WTC11 (cell line): Measurements from ENCODE around the gene MYLK. TPM values are rescaled to one million over a fixed set of nuclear protein-coding genes. Genes with fewer than 3 reads are reported as not detected.

ENCODE experiments used
- ATAC-seq: fragments of 200-7000 bp; cut with Tn5 transposase; 2 replicates; pipeline ENCODE4 v1.10.0; 2021; ENCODE audit warnings: mild to moderate bottlenecking, moderate library complexity
- CTCF ChIA-PET: fragments of 300-600 bp; sonication (Branson Sonifier 250); formaldehyde crosslinking; loops from one replicate; lab custom pipeline; 2021; ENCODE audit warnings: antibody characterized with exemption; lab: Charles Lee
- POLR2A ChIA-PET: fragments of 350-600 bp; sonication (Branson Sonifier 250); formaldehyde crosslinking; loops from one replicate; lab custom pipeline; 2021; ENCODE audit warnings: antibody characterized with exemption; lab: Charles Lee
- DNase-seq: peaks from one replicate; pipeline ENCODE4 v3.0.0; 2021; ENCODE audit warnings: low spot score
- H3K27ac Mint-ChIP-seq: 2 replicates; pipeline ENCODE4 v1.8.0; 2021; ENCODE audit warnings: mixed read lengths
- H3K27me3 Mint-ChIP-seq: 2 replicates; pipeline ENCODE4 v1.8.0; 2021; ENCODE audit warnings: low read depth, mild to moderate bottlenecking, moderate library complexity, mixed read lengths
- H3K36me3 Mint-ChIP-seq: 2 replicates; pipeline ENCODE4 v1.8.0; 2021; ENCODE audit warnings: mixed read lengths
- H3K4me1 Mint-ChIP-seq: 2 replicates; pipeline ENCODE4 v1.8.0; 2022; ENCODE audit warnings: mixed read lengths
- H3K4me3 Mint-ChIP-seq: 2 replicates; pipeline ENCODE4 v1.8.0; 2021; ENCODE audit warnings: mild to moderate bottlenecking, moderate library complexity, mixed read lengths
- H3K9me3 Mint-ChIP-seq: 2 replicates; pipeline ENCODE4 v1.8.0; 2021; ENCODE audit warnings: mixed read lengths
- FOXK1 ChIP-seq: sonication (generic); formaldehyde crosslinking; IDR thresholded peaks from 2 replicates; pipeline ENCODE4 v1.8.0; 2022; ENCODE audit warnings: mild to moderate bottlenecking, moderate library complexity, missing genetic modification reagents
- GABPB1 ChIP-seq: sonication (generic); formaldehyde crosslinking; IDR thresholded peaks from 2 replicates; pipeline ENCODE4 v1.8.1; 2023; ENCODE audit warnings: mild to moderate bottlenecking, missing genetic modification reagents
- NR2C2 ChIP-seq: sonication (generic); formaldehyde crosslinking; IDR thresholded peaks from 2 replicates; pipeline ENCODE4 v1.8.0; 2022; ENCODE audit warnings: mild to moderate bottlenecking, missing genetic modification reagents
- RORB ChIP-seq: fragments of 250-450 bp; sonication (Bioruptor Pico); IDR thresholded peaks from 2 replicates; pipeline ENCODE4 v1.9.0; 2021; ENCODE audit warnings: mild to moderate bottlenecking
- SMAD3 ChIP-seq: sonication (generic); formaldehyde crosslinking; IDR thresholded peaks from 2 replicates; pipeline ENCODE4 v1.8.0; 2022; ENCODE audit warnings: missing genetic modification reagents, mild to moderate bottlenecking, borderline replicate concordance
- ZBTB21 ChIP-seq: sonication (generic); formaldehyde crosslinking; IDR thresholded peaks from 2 replicates; pipeline ENCODE4 v1.8.1; 2023; ENCODE audit warnings: mild to moderate bottlenecking, missing genetic modification reagents, borderline replicate concordance
- ZNF219 ChIP-seq: sonication (generic); formaldehyde crosslinking; IDR thresholded peaks from 2 replicates; pipeline ENCODE4 v1.8.0; 2023; ENCODE audit warnings: missing genetic modification reagents, mild to moderate bottlenecking, borderline replicate concordance
- ZNF263 ChIP-seq: sonication (generic); formaldehyde crosslinking; IDR thresholded peaks from 2 replicates; pipeline ENCODE4 v1.8.1; 2022; ENCODE audit warnings: low read depth, mild to moderate bottlenecking, moderate library complexity, missing genetic modification reagents
- ZNF281 ChIP-seq: sonication (generic); formaldehyde crosslinking; IDR thresholded peaks from 2 replicates; pipeline ENCODE4 v1.8.0; 2023; ENCODE audit warnings: mild to moderate bottlenecking, missing genetic modification reagents
- total RNA-seq: library from RNA; stranded (reverse); gene quantifications from 3 replicates; pipeline ENCODE4 v1.2.3, GENCODE V29; 2021
- TF ChIP-seq, protein P1 (sequence below): sonication (generic); formaldehyde crosslinking; IDR thresholded peaks from 2 replicates; pipeline ENCODE4 v1.8.1; 2023; ENCODE audit warnings: mild to moderate bottlenecking, missing genetic modification reagents, moderate library complexity

MYLK gene
- total RNA-seq, 1 experiment from 2014 or later: 10.4 TPM

DNA sequence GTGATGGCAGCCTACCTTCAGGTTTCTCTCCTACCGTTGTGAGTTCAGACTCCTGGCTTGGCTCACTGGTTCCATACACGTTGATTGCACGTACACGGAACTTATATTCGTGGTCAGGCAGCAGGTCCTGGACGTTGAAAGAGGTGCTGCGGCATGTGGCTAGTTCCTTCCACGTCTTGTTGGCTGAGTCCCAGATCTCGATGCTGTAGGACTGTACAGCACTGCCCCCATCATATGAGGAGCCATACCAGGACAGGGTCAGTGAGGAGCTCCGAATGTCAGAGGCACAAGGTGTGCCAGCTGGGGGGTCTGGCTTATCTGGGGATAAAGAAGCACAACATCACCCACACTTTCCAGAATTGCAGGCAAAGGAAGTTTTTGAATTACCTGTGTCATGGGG, 227.0 kb downstream of the MYLK start (continued):
- no peak for TF ChIP-seq ZNF281 (CRISPR knock-in tag)
- TF ChIP-seq SMAD3 (CRISPR knock-in tag): no peak
- TF ChIP-seq, all 79 proteins: peak for 0

- Mint-ChIP-seq H3K27ac (no peak overlapping the region), H3K36me3 (peaks cover 14% of the 10 kb centered on the region), H3K4me3 (no peak overlapping the region), H3K4me1 (peaks cover 11% of the 10 kb centered on the region), H3K27me3 (no peaks in the 10 kb centered on the region; the same call in none of the 2 replicates), H3K9me3 (peaks cover 14% of the 10 kb centered on the region)
- ChIA-PET CTCF (interaction anchor here (0.6 to 7.6 kb wide), 3 partner anchors 16 to 67 kb away, joined by 3 to 141 read pairs (median 108); no protein-coding TSS in a partner anchor), POLR2A (no interaction called here)
- peak; percentile 36 for DNase-seq
- ATAC-seq: no peak
- TF ChIP-seq ZNF219 (CRISPR knock-in tag) (no peak), NR2C2 (CRISPR knock-in tag) (no peak)
- TF ChIP-seq, all 79 proteins: peak for 0
Observed at GRCh38 chr3:123656691-123657090, 227.4 kb downstream of the MYLK start.

GRCh38 chr3:123656274-123656673, 227.9 kb downstream of the MYLK start:
- no peak for TF ChIP-seq RORB (CRISPR knock-in tag)
- TF ChIP-seq, protein P1, sequence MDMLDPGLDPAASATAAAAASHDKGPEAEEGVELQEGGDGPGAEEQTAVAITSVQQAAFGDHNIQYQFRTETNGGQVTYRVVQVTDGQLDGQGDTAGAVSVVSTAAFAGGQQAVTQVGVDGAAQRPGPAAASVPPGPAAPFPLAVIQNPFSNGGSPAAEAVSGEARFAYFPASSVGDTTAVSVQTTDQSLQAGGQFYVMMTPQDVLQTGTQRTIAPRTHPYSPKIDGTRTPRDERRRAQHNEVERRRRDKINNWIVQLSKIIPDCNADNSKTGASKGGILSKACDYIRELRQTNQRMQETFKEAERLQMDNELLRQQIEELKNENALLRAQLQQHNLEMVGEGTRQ: no peak
- no peak for ATAC-seq
- no peak for DNase-seq
- POLR2A ChIA-PET: no interaction called here
- H3K36me3 Mint-ChIP-seq: peaks cover 14% of the 10 kb centered on the region
- no peak overlapping the region for H3K4me3 Mint-ChIP-seq
- CTCF ChIA-PET: interaction anchor here (0.6 to 7.6 kb wide), 3 partner anchors 15 to 67 kb away, joined by 3 to 141 read pairs (median 108); no protein-coding TSS in a partner anchor
- peaks cover 16% of the 10 kb centered on the region for H3K4me1 Mint-ChIP-seq
- H3K27ac Mint-ChIP-seq: no peak overlapping the region
- H3K27me3 Mint-ChIP-seq: no peaks in the 10 kb centered on the region; the same call in none of the 2 replicates
- H3K9me3 Mint-ChIP-seq: peaks cover 14% of the 10 kb centered on the region

- Mint-ChIP-seq H3K27me3 (no peaks in the 10 kb centered on the region; the same call in none of the 2 replicates), H3K27ac (no peak overlapping the region), H3K9me3 (peaks cover 14% of the 10 kb centered on the region)
- ATAC-seq: no peak
- DNase-seq: no peak
- TF ChIP-seq ZNF263 (CRISPR knock-in tag) (no peak), ZBTB21 (CRISPR knock-in tag) (no peak)
- TF ChIP-seq, all 79 proteins: peak for 0
- H3K4me1 Mint-ChIP-seq: peaks cover 19% of the 10 kb centered on the region
- peaks cover 14% of the 10 kb centered on the region for H3K36me3 Mint-ChIP-seq
- no peak overlapping the region for H3K4me3 Mint-ChIP-seq
- ChIA-PET POLR2A (no interaction called here), CTCF (interaction anchor here (1.0 to 7.6 kb wide), 6 partner anchors 8 to 68 kb away, joined by 4 to 141 read pairs (median 34); no protein-coding TSS in a partner anchor)
Observed at GRCh38 chr3:123655400-123655799, 228.7 kb downstream of the MYLK start.

- POLR2A ChIA-PET: no interaction called here
- TF ChIP-seq GABPB1 (CRISPR knock-in tag): peak; percentile 96
- no peak for TF ChIP-seq FOXK1 (CRISPR knock-in tag)
- DNase-seq (no peak), ATAC-seq (no peak)
- peaks cover 14% of the 10 kb centered on the region for H3K9me3 Mint-ChIP-seq
- peaks cover 14% of the 10 kb centered on the region for H3K36me3 Mint-ChIP-seq
- H3K27me3 Mint-ChIP-seq: no peaks in the 10 kb centered on the region; the same call in none of the 2 replicates
- H3K4me1 Mint-ChIP-seq: peaks cover 19% of the 10 kb centered on the region
- no peak overlapping the region for H3K4me3 Mint-ChIP-seq
- CTCF ChIA-PET: interaction anchor here (0.8 to 7.6 kb wide), 18 partner anchors 8 to 906 kb away, joined by 3 to 141 read pairs (median 11); no protein-coding TSS in a partner anchor
- no peak overlapping the region for H3K27ac Mint-ChIP-seq
Observed at GRCh38 chr3:123653221-123653682, 230.9 kb downstream of the MYLK start.
